ENCODE results near the gene PARD6B. TPM values are rescaled to one million over a fixed set of nuclear protein-coding genes. Genes with fewer than 3 reads are reported as not detected.
"Not testable (repeated sequence)": the region's sequence is repeated elsewhere in the genome, so short reads cannot be mapped to it uniquely, and the experiment has no call there.

Gene PARD6B
- total RNA-seq, 1 donor from 2014 or later, result 9.3 TPM

GRCh38 chr20:50746138-50746940, 15.0 kb downstream of the PARD6B start:
- DNase-seq, result no peak

- no peak for DNase-seq
Observed at GRCh38 chr20:50747275-50747674, 15.9 kb downstream of the PARD6B start.

GRCh38 chr20:50750145-50750671, 18.8 kb downstream of the PARD6B start:
- DNase-seq, result no peak

- DNase-seq, result no peak
Observed at GRCh38 chr20:50753152-50753551, 21.8 kb downstream of the PARD6B start.

GRCh38 chr20:50754420-50754819, 23.0 kb downstream of the PARD6B start:
- DNase-seq, result no peak

GRCh38 chr20:50756447-50756846, 25.1 kb downstream of the PARD6B start:
- DNase-seq, result no peak

GRCh38 chr20:50758469-50758868, 27.1 kb downstream of the PARD6B start:
- DNase-seq, result no peak

- no peak for DNase-seq
Observed at GRCh38 chr20:50758992-50759391, 27.6 kb downstream of the PARD6B start.

- DNase-seq, result no peak
Observed at GRCh38 chr20:50759678-50760077, 28.3 kb downstream of the PARD6B start.

GRCh38 chr20:50762045-50762422, 30.7 kb downstream of the PARD6B start:
- no peak for DNase-seq

- DNase-seq, result no peak
Observed at GRCh38 chr20:50762435-50763220, 31.2 kb downstream of the PARD6B start.

- not testable (repeated sequence) for DNase-seq
Observed at GRCh38 chr20:50763550-50764458, 32.4 kb downstream of the PARD6B start.

GRCh38 chr20:50765251-50765650, 33.9 kb downstream of the PARD6B start:
- not testable (repeated sequence) for DNase-seq

- no peak for DNase-seq
Observed at GRCh38 chr20:50765674-50766073, 34.3 kb downstream of the PARD6B start.

- DNase-seq, result not testable (repeated sequence)
Observed at GRCh38 chr20:50766955-50767809, 35.8 kb downstream of the PARD6B start.

GRCh38 chr20:50768991-50769390, 37.6 kb downstream of the PARD6B start:
- DNase-seq, result not testable (repeated sequence)

- not testable (repeated sequence) for DNase-seq
Observed at GRCh38 chr20:50769551-50770085, 38.2 kb downstream of the PARD6B start.

- DNase-seq, result not testable (repeated sequence)
Observed at GRCh38 chr20:50771419-50772080, 40.2 kb downstream of the PARD6B start.

GRCh38 chr20:50772420-50773185, 41.2 kb downstream of the PARD6B start:
- no peak for DNase-seq
